ENCODE results near the gene FOXRED1. TPM values are rescaled to one million over a fixed set of nuclear protein-coding genes. Genes with fewer than 3 reads are reported as not detected.

FOXRED1 gene
- total and polyA plus RNA-seq, 2 of the 13 experiments (the other 11 are each of a cell fraction or from before 2014, with no cell fraction given) = 29.6 to 42.9 TPM

- TF ChIP-seq HBP1 (CRISPR knock-in tag; IDR thresholded peaks at IDR 0.05; ENCODE audit: low read depth) = no peak
- no peak for TF ChIP-seq THYN1 (CRISPR knock-in tag; IDR thresholded peaks at IDR 0.05; ENCODE audit: borderline replicate concordance, low read depth)
- TF ChIP-seq HIC2 (CRISPR knock-in tag; IDR thresholded peaks at IDR 0.05; ENCODE audit: low read depth) = peak; percentile 51; the same call in 1 of the 2 replicates
- TF ChIP-seq ZBTB7A (CRISPR knock-in tag; IDR thresholded peaks at IDR 0.05) = no peak
- TF ChIP-seq CAMTA2 (CRISPR knock-in tag; IDR thresholded peaks at IDR 0.05; ENCODE audit: borderline replicate concordance) = no peak
- TF ChIP-seq ZBTB33 (CRISPR knock-in tag; IDR thresholded peaks at IDR 0.05) = peak; percentile 97
- TF ChIP-seq ZFP90 (CRISPR knock-in tag; IDR thresholded peaks at IDR 0.05; ENCODE audit: borderline replicate concordance) = no peak
- TF ChIP-seq ZMAT5 (CRISPR knock-in tag; IDR thresholded peaks at IDR 0.05; ENCODE audit: borderline replicate concordance, low read depth) = no peak
- TF ChIP-seq ZNF740 (CRISPR knock-in tag; IDR thresholded peaks at IDR 0.05) = no peak
- no peak for TF ChIP-seq ZNF317 (CRISPR knock-in tag; IDR thresholded peaks at IDR 0.05)
- TF ChIP-seq NONO (IDR thresholded peaks at IDR 0.05) = no peak
- no peak for TF ChIP-seq NONO (CRISPR knock-in tag; conservative IDR thresholded peaks at IDR 0.05)
- no peak for TF ChIP-seq LCORL (IDR thresholded peaks at IDR 0.05)
- TF ChIP-seq LCORL (CRISPR knock-in tag; IDR thresholded peaks at IDR 0.05) = no peak
- TF ChIP-seq ZNF781 (CRISPR knock-in tag; IDR thresholded peaks at IDR 0.05; ENCODE audit: borderline replicate concordance, not compliant biosample characterization) = no peak
- TF ChIP-seq DPF2 (CRISPR knock-in tag; IDR thresholded peaks at IDR 0.05; ENCODE audit: borderline replicate concordance, low read depth) = no peak
- TF ChIP-seq LBX2 (CRISPR knock-in tag; IDR thresholded peaks at IDR 0.05; ENCODE audit: borderline replicate concordance) = no peak
- no peak for TF ChIP-seq ZNF598 (CRISPR knock-in tag; IDR thresholded peaks at IDR 0.05; ENCODE audit: borderline replicate concordance)
- TF ChIP-seq ZNF367 (CRISPR knock-in tag; IDR thresholded peaks at IDR 0.05; ENCODE audit: borderline replicate concordance) = no peak
- no peak for TF ChIP-seq YEATS4 (CRISPR knock-in tag; IDR thresholded peaks at IDR 0.05; ENCODE audit: borderline replicate concordance)
Measured at GRCh38 chr11:126277322-126277721, 8.4 kb downstream of the FOXRED1 start (continued).

All from HepG2 (cell line).